ENCODE results near the gene SIGLEC5.

DNA sequence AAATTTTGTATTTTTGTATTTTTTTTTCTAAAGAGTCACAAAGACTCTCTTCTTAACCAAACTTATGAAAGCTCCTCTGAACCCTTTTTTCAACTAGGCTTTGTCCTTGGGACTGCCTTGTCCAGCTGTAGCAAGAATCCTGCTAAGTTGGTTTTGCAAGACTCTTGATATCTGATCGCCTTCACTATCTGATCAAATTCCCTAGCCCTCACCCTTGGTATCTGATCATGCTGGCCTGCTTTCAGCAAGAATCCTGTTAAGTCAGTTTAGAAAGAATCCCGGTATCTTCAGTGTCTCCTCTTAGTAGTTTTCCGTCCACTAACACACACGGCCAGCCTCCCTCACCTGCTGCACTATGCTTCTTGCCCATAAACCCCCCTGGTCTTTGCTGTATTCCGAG, 1.9 kb upstream of the SIGLEC5 start:
- TF ChIP-seq, protein P1, sequence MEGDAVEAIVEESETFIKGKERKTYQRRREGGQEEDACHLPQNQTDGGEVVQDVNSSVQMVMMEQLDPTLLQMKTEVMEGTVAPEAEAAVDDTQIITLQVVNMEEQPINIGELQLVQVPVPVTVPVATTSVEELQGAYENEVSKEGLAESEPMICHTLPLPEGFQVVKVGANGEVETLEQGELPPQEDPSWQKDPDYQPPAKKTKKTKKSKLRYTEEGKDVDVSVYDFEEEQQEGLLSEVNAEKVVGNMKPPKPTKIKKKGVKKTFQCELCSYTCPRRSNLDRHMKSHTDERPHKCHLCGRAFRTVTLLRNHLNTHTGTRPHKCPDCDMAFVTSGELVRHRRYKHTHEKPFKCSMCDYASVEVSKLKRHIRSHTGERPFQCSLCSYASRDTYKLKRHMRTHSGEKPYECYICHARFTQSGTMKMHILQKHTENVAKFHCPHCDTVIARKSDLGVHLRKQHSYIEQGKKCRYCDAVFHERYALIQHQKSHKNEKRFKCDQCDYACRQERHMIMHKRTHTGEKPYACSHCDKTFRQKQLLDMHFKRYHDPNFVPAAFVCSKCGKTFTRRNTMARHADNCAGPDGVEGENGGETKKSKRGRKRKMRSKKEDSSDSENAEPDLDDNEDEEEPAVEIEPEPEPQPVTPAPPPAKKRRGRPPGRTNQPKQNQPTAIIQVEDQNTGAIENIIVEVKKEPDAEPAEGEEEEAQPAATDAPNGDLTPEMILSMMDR (IDR thresholded peaks at IDR 0.05) = no peak
- TF ChIP-seq POLR2A (IDR thresholded peaks at IDR 0.05) = no peak
